Activated CD8-positive, alpha-beta T cell treated with anti-CD3 and anti-CD28 coated beads, Interleukin-2, amount 10 ng/mL, durations not matched to agents 7 days and 5 days (primary cell): ENCODE measurements around the gene KIAA0040. TPM values are rescaled to one million over a fixed set of nuclear protein-coding genes. Genes with fewer than 3 reads are reported as not detected.
A peak's percentile ranks its signal among the peaks of the same experiment; 100 is the strongest.

Experiments used
- ATAC-seq: fragments of 150-1000 bp; cut with Tn5 transposase; one replicate; pipeline ENCODE4 v1.10.0; 2021; ENCODE audit warnings: moderate library complexity
- CTCF ChIA-PET: fragments of 350-600 bp; sonication (Branson Sonifier 250); formaldehyde crosslinking; loops from one replicate; lab custom pipeline; 2021; ENCODE audit warnings: antibody characterized with exemption; lab: Charles Lee
- POLR2A ChIA-PET: fragments of 350-600 bp; sonication (Branson Sonifier 250); formaldehyde crosslinking; loops from one replicate; lab custom pipeline; 2021; ENCODE audit warnings: antibody characterized with exemption; lab: Charles Lee
- DNase-seq: peaks from one replicate; pipeline ENCODE4 v3.0.0-alpha.2; 2020
- H3K27ac Mint-ChIP-seq: one replicate; pipeline ENCODE4 v1.8.0; 2021; ENCODE audit warnings: mild to moderate bottlenecking, mixed read lengths
- H3K27me3 Mint-ChIP-seq: one replicate; pipeline ENCODE4 v1.8.0; 2021; ENCODE audit warnings: low read depth, mixed read lengths
- H3K36me3 Mint-ChIP-seq: one replicate; pipeline ENCODE4 v1.8.0; 2021; ENCODE audit warnings: low read depth, mixed read lengths
- H3K4me1 Mint-ChIP-seq: one replicate; pipeline ENCODE4 v1.8.0; 2021; ENCODE audit warnings: low read depth, mixed read lengths
- H3K4me3 Mint-ChIP-seq: one replicate; pipeline ENCODE4 v1.8.0; 2021; ENCODE audit warnings: mild to moderate bottlenecking, mixed read lengths
- H3K9me3 Mint-ChIP-seq: one replicate; pipeline ENCODE4 v1.8.0; 2022; ENCODE audit warnings: mixed read lengths; ENCODE audit not compliant: insufficient read depth
- total RNA-seq, 2 experiments: library from RNA; stranded (reverse); gene quantifications; one replicate each; pipeline ENCODE4 v1.2.3, GENCODE V29; 2021

KIAA0040 gene
- total RNA-seq, 2 experiments from 2014 or later = 50.8 to 51.0 TPM

DNA sequence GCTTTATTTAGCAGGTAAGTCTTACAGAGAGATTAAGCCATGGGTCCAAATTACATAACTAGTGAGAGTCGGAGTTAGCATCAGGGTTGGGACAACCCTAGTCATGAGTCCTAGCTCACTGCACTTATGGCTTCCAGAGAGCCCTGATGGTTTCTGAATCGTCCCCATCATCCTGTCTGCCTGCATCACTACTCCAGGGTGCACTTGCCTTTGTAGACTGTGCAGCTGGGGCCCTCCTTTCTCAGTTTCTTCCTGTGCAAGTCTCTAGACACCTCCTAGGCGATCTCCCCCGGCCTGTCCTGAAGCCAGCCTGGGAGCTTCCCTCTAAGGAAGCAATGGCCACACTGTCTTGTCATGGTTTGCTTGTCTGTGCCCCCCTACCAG, 37.1 kb downstream of the KIAA0040 start:
- Mint-ChIP-seq H3K9me3 (no peaks in the 10 kb centered on the region), H3K4me1 (peaks cover 13% of the 10 kb centered on the region), H3K36me3 (peaks cover 27% of the 10 kb centered on the region), H3K27ac (peak overlapping the region; percentile 5), H3K27me3 (peaks cover 20% of the 10 kb centered on the region), H3K4me3 (no peak overlapping the region)
- ChIA-PET CTCF (interaction anchor here (0.8 to 3.6 kb wide), 52 partner anchors 9 to 589 kb away, joined by 3 to 237 read pairs (median 6); partner anchors contain the start of gene MRPS14), POLR2A (interaction anchor here (0.9 to 1.0 kb wide), 3 partner anchors 32 to 163 kb away, joined by 3 to 4 read pairs (median 3); no protein-coding TSS in a partner anchor)
- DNase-seq (no peak), ATAC-seq (no peak)

DNA sequence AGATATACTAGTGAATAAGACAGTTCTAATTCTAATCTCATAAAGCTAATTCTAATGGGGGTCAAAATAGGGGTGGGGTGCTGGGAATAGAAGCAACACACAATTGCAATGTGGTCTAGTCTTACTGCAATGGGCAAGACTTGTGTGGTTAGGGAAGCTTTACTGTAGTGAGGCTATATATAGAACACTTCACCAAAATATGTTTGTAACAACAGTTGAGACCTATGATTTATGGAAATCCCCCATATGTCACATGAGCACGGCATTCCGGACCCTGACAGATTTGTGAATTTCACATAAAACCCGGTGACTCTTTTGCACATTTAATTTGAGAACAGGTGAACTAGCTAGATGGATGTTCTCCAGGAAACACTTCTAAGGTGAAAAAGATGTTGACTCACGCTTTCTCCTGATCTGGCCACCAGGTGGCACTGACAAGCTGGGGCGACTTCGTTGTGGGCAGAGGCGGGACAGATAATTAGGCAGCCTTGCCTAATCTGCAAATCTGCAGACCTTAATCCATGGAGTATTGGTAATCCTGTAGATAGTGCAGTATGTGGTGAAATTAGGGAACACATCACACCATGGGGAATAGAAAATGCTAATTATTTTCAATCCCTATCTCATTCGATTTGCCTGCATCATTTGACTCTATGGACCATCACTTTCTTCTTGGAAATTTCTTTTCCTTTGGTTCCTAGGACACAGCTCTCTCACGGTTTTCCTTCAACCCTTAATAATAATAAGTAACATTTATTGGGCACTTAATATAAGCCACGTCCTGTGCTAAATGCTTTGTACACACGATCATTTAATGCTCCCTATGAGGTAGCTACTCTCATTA, 37.7 kb downstream of the KIAA0040 start:
- ChIA-PET CTCF (interaction anchor here (0.5 to 3.6 kb wide), 62 partner anchors 9 to 589 kb away, joined by 3 to 237 read pairs (median 4); partner anchors contain the start of gene MRPS14), POLR2A (interaction anchor here (0.9 to 1.0 kb wide), 3 partner anchors 33 to 164 kb away, joined by 3 to 4 read pairs (median 3); no protein-coding TSS in a partner anchor)
- H3K36me3 Mint-ChIP-seq = peaks cover 20% of the 10 kb centered on the region
- H3K27me3 Mint-ChIP-seq = peaks cover 23% of the 10 kb centered on the region
- peak; percentile 71 for ATAC-seq
- H3K4me3 Mint-ChIP-seq = no peak overlapping the region
- no peaks in the 10 kb centered on the region for H3K9me3 Mint-ChIP-seq
- peaks cover 10% of the 10 kb centered on the region for H3K4me1 Mint-ChIP-seq
- DNase-seq = peak; percentile 79
- H3K27ac Mint-ChIP-seq = no peak overlapping the region

DNA sequence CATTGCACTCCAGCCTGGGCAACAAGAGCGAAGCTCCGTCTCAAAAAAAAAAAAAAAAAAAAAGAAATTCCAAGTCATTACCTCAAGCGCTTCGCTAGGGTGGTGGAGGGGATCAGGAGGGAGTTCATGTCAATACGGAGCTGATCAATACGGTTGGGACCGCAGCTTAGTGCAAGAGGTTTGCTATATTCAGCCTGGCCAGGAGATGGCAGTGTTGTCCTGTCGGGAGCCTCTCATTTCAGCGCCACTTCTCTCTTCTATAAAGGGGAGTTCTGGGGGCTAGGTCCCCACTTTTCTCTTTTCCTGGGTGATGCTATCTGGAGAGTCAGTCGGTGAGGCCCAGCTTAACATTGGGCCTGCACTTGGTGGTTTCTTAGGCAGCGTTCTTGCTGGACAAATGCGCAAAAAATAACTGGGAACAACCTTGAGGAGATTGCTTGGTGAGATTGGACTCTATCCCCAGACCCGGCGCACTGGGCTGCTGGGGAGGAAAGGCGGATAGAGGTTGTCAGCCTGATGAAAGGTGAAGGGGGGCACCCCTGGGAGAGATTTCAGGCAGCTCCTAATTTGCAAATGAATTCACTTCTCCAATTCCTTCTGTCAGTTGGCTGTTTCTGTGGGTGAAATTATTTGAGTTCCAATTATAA, 40.4 kb downstream of the KIAA0040 start:
- H3K4me1 Mint-ChIP-seq = peaks cover 10% of the 10 kb centered on the region
- H3K27ac Mint-ChIP-seq = no peak overlapping the region
- ATAC-seq = peak; percentile 66
- no peaks in the 10 kb centered on the region for H3K9me3 Mint-ChIP-seq
- H3K36me3 Mint-ChIP-seq = peaks cover 2% of the 10 kb centered on the region
- no peak overlapping the region for H3K4me3 Mint-ChIP-seq
- ChIA-PET CTCF (interaction anchor here (0.5 to 13.7 kb wide), 75 partner anchors 10 to 594 kb away, joined by 3 to 411 read pairs (median 4); partner anchors contain the start of genes KIAA0040 and MRPS14), POLR2A (interaction anchor here (0.5 to 1.0 kb wide), 3 partner anchors 14 to 172 kb away, joined by 3 read pairs; no protein-coding TSS in a partner anchor)
- DNase-seq = peak; percentile 76
- peaks cover 29% of the 10 kb centered on the region for H3K27me3 Mint-ChIP-seq

DNA sequence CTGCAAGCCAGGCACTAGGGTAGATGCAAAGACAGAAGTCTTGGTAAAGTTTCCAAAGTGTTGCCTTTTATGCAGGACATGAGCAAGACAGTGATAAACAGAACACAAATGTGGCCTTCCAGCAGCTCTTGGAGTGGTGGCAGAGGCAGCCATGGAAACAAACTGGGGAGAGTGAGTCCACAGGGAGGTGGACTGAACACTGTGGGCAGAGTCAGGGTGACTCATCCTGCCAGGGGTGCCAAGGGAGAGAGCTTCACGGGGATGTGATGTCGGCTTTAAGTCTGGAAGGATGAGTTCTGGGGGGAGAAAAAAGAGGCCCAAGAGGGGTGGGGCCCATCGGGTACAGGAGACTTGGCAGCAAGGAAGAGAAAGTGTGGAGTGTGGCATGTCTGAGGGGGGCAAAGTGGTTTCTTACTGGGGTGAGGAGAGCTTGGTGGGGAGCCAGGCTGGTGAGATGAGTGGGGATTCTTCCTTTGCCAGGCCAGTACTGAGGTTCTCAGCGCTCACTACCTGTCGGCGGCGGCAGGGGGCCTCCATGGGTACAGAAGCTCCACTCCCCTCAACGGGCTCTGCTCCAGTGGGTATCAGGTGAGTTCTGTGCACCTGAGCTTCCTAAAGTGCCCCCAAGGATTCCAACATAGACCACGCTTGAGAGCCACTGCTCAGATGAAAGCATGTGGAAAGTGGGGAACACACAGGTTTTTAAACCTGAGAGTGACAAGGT, 41.8 kb downstream of the KIAA0040 start:
- no peaks in the 10 kb centered on the region for H3K9me3 Mint-ChIP-seq

DNA sequence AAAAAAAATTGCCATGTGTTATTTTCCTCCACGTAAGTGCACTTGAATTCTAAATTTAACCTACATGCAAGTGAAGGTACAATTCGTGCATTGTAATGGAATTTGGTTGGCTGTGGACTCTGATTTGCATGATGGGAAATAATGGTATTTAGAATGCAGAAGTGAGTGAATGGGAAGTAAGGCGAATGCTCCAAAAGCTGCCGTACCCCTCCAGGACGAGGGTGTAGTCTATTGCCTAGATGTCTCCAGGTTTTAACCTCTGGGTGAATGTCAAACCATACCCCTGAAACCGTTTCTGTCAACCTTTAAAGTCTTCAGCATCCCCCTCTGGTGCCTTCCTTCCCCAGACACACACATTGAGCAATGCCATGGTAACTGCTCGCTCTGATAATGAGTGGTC, 44.5 kb downstream of the KIAA0040 start:
- DNase-seq = no peak
- Mint-ChIP-seq H3K27ac (no peak overlapping the region), H3K4me3 (no peak overlapping the region), H3K36me3 (no peaks in the 10 kb centered on the region), H3K27me3 (peaks cover 23% of the 10 kb centered on the region), H3K4me1 (no peaks in the 10 kb centered on the region), H3K9me3 (no peaks in the 10 kb centered on the region)
- POLR2A ChIA-PET = no interaction called here
- CTCF ChIA-PET = interaction anchor here (0.9 to 13.7 kb wide), 7 partner anchors 14 to 602 kb away, joined by 3 to 411 read pairs (median 6); no protein-coding TSS in a partner anchor
- no peak for ATAC-seq

More for the DNA sequence above, 41.8 kb downstream of the KIAA0040 start:
- Mint-ChIP-seq H3K4me3 (no peak overlapping the region), H3K27me3 (peaks cover 31% of the 10 kb centered on the region), H3K4me1 (peaks cover 10% of the 10 kb centered on the region), H3K27ac (no peak overlapping the region), H3K36me3 (no peaks in the 10 kb centered on the region)
- POLR2A ChIA-PET = interaction anchor here (0.9 kb wide), 1 partner anchor 172 kb away, joined by 3 read pairs; no protein-coding TSS in a partner anchor
- ATAC-seq (no peak), DNase-seq (no peak)
- CTCF ChIA-PET = interaction anchor here (0.8 to 13.7 kb wide), 30 partner anchors 8 to 329 kb away, joined by 3 to 411 read pairs (median 6); partner anchors contain the start of gene KIAA0040

DNA sequence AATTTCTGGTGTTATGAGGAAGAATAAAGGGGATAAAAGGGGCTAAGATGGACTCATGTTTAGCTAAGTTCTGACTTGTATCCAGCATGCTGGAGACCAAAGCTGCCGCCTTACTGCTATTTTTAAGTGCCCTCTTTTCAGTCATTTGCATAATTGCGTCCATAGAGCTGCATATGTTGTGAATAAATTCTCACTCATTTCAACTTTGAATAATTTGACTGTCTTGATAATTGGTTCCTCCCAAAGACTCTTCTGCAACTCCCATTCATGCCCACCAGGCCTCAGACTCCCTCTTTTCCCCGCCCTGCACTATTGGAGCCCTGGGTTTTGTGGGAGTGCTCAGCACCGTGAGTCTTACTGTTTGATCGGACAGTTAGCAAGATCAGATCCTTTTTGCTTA, 45.0 kb downstream of the KIAA0040 start:
- Mint-ChIP-seq H3K36me3 (no peaks in the 10 kb centered on the region), H3K4me3 (no peak overlapping the region), H3K27me3 (peaks cover 21% of the 10 kb centered on the region), H3K27ac (no peak overlapping the region), H3K4me1 (no peaks in the 10 kb centered on the region), H3K9me3 (no peaks in the 10 kb centered on the region)
- ChIA-PET POLR2A (no interaction called here), CTCF (interaction anchor here (0.8 to 13.7 kb wide), 14 partner anchors 10 to 602 kb away, joined by 3 to 411 read pairs (median 7); partner anchors contain the start of gene MRPS14)
- no peak for DNase-seq
- ATAC-seq = no peak

DNA sequence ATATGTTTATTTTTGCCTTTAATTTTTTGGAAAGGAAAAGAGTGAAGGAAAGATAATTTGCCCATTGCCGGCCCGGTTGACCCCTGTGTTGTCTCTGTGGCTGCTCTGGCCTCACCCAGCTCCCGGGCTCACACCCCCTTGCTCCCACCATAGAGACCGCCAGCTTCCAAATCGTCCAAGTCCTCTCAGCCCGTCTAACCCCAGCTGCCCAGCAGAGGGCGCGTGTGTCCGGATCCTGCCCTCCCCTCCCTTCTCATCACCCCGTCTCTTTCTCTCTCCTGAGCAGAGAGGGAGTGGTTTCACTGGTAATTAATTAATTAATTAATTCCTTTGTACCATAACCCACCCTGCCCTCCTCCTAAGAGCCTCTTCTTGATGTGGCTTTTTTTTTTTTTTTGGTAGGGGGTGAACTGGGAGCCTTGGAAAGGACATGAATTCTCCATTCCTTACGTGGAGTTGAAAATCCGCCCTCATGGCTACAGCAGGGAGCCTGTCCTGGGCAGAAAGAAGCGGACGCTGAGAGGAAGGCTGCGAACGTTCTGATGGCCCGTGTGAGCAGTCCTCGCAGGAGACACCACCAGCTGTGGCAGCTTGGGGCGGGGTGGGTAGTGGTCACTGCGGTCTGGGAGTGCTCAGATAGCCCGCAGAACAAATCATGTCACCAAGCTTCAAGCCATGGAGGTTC, 45.9 kb downstream of the KIAA0040 start:
- Mint-ChIP-seq H3K9me3 (no peaks in the 10 kb centered on the region), H3K36me3 (no peaks in the 10 kb centered on the region), H3K4me1 (peaks cover 5% of the 10 kb centered on the region), H3K4me3 (no peak overlapping the region), H3K27ac (no peak overlapping the region), H3K27me3 (peaks cover 21% of the 10 kb centered on the region)
- ATAC-seq (peak; percentile 90), DNase-seq (peak; percentile 76)
- CTCF ChIA-PET = interaction anchor here (0.6 to 13.7 kb wide), 41 partner anchors 8 to 884 kb away, joined by 3 to 411 read pairs (median 4); partner anchors contain the start of genes MRPS14 and TNN
- POLR2A ChIA-PET = interaction anchor here (1.3 kb wide), 1 partner anchor 117 kb away, joined by 4 read pairs; no protein-coding TSS in a partner anchor

DNA sequence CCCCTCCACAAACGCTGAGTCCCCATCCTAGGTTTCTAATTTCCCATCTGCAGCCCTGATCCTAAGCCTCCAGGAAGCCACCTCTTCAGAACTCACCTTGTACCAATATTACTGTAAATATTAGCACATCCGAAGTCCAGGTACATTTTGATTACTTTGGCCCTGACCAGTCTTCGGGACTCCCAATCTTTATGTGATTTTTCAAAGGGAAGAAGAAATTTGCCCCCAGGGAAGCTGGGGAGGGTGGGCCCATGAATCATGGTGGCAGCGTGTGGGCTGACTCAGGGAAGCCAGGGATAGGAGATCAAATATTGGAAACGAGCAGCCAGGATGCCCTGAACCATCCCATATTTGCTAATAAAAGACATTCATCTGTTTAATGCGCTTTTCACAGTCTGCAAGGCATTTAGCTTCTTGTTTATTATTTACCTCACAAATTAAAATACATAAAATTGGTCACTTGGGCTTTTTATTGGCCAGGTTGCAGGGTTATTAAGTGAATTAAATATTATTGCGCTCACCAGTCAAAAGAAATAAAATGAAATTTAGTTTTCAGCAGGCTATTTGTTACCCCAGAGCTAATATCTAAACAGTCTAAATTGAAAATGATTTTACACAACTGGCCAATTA, 46.6 kb downstream of the KIAA0040 start:
- ChIA-PET POLR2A (interaction anchor here (1.3 kb wide), 1 partner anchor 116 kb away, joined by 4 read pairs; no protein-coding TSS in a partner anchor), CTCF (interaction anchor here (0.6 to 13.7 kb wide), 38 partner anchors 9 to 884 kb away, joined by 3 to 411 read pairs (median 4); partner anchors contain the start of genes MRPS14 and TNN)
- H3K27ac Mint-ChIP-seq = no peak overlapping the region
- ATAC-seq = no peak
- peaks cover 14% of the 10 kb centered on the region for H3K27me3 Mint-ChIP-seq
- no peak for DNase-seq
- H3K36me3 Mint-ChIP-seq = no peaks in the 10 kb centered on the region
- H3K4me3 Mint-ChIP-seq = no peak overlapping the region
- H3K4me1 Mint-ChIP-seq = peaks cover 6% of the 10 kb centered on the region
- H3K9me3 Mint-ChIP-seq = no peaks in the 10 kb centered on the region

DNA sequence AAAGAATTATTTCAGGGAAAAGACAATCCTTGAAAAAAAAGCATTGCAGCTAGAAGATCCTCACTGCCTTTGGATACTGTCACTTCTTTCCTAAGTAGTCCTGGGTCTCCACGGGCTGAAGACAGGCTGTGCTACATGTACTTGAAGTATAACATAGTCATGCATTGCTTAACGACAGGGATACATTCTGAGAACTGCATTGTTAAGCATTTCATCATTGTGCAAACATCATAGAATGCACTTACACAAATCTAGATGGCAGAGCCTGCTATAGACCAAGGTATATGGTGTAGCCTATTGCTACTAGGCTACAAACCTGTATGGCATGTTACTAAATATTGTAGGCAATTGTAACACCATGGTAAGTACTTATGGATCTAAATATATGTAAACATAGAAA, 54.0 kb downstream of the KIAA0040 start:
- DNase-seq (no peak), ATAC-seq (no peak)
- no peaks in the 10 kb centered on the region for H3K36me3 Mint-ChIP-seq
- H3K9me3 Mint-ChIP-seq = no peaks in the 10 kb centered on the region
- peaks cover 19% of the 10 kb centered on the region for H3K27me3 Mint-ChIP-seq
- no peak overlapping the region for H3K4me3 Mint-ChIP-seq
- no peak overlapping the region for H3K27ac Mint-ChIP-seq
- ChIA-PET POLR2A (no interaction called here), CTCF (no interaction called here)
- H3K4me1 Mint-ChIP-seq = peaks cover 6% of the 10 kb centered on the region

DNA sequence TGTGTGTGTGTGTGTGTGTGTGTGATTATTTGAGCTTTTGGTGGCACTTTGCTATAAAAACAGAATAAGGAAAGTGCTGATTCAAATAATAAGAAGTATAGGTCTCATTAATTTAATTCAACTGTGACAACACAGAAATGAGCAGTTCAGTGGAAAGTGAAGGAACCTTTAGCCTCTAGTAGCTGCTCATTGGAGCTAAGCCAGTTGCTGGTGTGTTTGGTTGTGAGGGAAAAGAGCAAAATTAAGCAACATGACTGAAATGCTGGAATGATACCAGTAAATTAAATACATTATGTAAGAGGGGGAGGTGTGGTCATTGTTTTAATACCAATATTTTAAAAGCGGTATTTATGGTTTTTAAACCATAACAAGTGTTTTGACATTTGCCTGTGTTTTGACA, 55.2 kb downstream of the KIAA0040 start:
- H3K27ac Mint-ChIP-seq = no peak overlapping the region
- no peaks in the 10 kb centered on the region for H3K36me3 Mint-ChIP-seq
- H3K9me3 Mint-ChIP-seq = no peaks in the 10 kb centered on the region
- ATAC-seq (no peak), DNase-seq (no peak)
- no peak overlapping the region for H3K4me3 Mint-ChIP-seq
- ChIA-PET POLR2A (no interaction called here), CTCF (interaction anchor here (0.9 to 1.0 kb wide), 2 partner anchors 9 to 17 kb away, joined by 3 to 4 read pairs; no protein-coding TSS in a partner anchor)
- H3K27me3 Mint-ChIP-seq = peaks cover 22% of the 10 kb centered on the region
- peaks cover 6% of the 10 kb centered on the region for H3K4me1 Mint-ChIP-seq
